Prostate gland (tissue), 2 donors: ENCODE results near the gene SLC17A9.

Experiments used
- POLR2A ChIP-seq: fragments of 450-650 bp; IDR thresholded peaks from one replicate; pipeline ENCODE4 v1.6.1; 2016; ENCODE audit warnings: antibody characterized with exemption, mild to moderate bottlenecking
- POLR2AphosphoS5 ChIP-seq: sonication (generic); formaldehyde crosslinking; IDR thresholded peaks from one replicate; pipeline ENCODE4 v1.6.1; 2017; ENCODE audit warnings: antibody characterized with exemption
- TF ChIP-seq, protein P1 (sequence below), 4 experiments: fragments of 200-600 bp in 2 of 4; fragments of 450-650 bp in 2 of 4; sonication (generic) in 2 of 4; IDR thresholded peaks; 1 replicate in 3 of 4; 2 replicates in 1 of 4; pipeline ENCODE4 v1.5.1; 2016 to 2019; ENCODE audit warnings: antibody characterized with exemption in 4 of 4, mild to moderate bottlenecking in 2 of 4, moderate library complexity in 2 of 4

DNA sequence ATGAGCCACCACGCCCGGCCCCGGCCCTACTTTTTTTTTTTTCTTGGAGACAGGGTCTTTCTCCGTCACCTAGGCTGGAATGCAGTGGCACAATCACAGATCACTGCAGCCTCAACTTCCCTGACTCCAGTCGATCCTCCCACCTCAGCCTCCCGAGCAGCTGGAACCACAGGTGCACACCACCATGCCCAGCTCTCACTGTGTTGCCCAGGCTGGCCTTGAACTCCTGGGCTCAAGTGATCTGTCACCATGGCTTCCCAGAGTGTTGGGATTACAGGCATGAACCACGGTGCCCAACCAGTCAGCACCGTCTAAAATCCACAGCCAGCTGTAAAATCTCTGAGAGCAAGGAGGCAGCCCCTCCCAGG is 17.4 kb downstream of the SLC17A9 start:
- TF ChIP-seq, protein P1, sequence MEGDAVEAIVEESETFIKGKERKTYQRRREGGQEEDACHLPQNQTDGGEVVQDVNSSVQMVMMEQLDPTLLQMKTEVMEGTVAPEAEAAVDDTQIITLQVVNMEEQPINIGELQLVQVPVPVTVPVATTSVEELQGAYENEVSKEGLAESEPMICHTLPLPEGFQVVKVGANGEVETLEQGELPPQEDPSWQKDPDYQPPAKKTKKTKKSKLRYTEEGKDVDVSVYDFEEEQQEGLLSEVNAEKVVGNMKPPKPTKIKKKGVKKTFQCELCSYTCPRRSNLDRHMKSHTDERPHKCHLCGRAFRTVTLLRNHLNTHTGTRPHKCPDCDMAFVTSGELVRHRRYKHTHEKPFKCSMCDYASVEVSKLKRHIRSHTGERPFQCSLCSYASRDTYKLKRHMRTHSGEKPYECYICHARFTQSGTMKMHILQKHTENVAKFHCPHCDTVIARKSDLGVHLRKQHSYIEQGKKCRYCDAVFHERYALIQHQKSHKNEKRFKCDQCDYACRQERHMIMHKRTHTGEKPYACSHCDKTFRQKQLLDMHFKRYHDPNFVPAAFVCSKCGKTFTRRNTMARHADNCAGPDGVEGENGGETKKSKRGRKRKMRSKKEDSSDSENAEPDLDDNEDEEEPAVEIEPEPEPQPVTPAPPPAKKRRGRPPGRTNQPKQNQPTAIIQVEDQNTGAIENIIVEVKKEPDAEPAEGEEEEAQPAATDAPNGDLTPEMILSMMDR (IDR thresholded peaks at IDR 0.05), result no peak
- TF ChIP-seq POLR2A (no peak), POLR2AphosphoS5 (no peak)
